SK-N-SH (cell line): ENCODE results near the gene ITSN1. TPM values are rescaled to one million over a fixed set of nuclear protein-coding genes. Genes with fewer than 3 reads are reported as not detected.

ENCODE experiments used
- CTCF ChIA-PET: fragments of 300-600, 350-600 bp; formaldehyde crosslinking; extraction: SDS; loops from one replicate; lab custom pipeline; 2021; lab: Yijun Ruan, JAX
- POLR2A ChIA-PET: fragments of 350-600 bp; sonication (Branson Sonifier 250); formaldehyde crosslinking; extraction: SDS; loops from one replicate; lab custom pipeline; 2020; ENCODE audit warnings: antibody characterized with exemption, inconsistent platforms; lab: Yijun Ruan, JAX
- DNase-seq: peaks from one replicate; pipeline ENCODE4 v3.0.0; 2012
- H2AFZ ChIP-seq: fragments of 200-600 bp; sonication (generic); 2 replicates; pipeline ENCODE4 v1.8.1; 2016; ENCODE audit warnings: antibody characterized with exemption, mild to moderate bottlenecking, low read depth
- H3F3A ChIP-seq: fragments of 200-600 bp; sonication (generic); replicated peaks from 2 replicates; pipeline ENCODE3; 2016; ENCODE audit warnings: antibody characterized with exemption, mild to moderate bottlenecking; ENCODE audit not compliant: insufficient read depth
- H3K27ac ChIP-seq, 2 experiments: fragments of 200-500 bp in 1 of 2; fragments of 200-600 bp in 1 of 2; sonication (Bioruptor generic) in 1 of 2; sonication (generic), shearing (Covaris generic) in 1 of 2; 2 replicates each; pipeline versions ENCODE4 v1.5.1 to v1.6.1; 2014 to 2016; ENCODE audit warnings: low read depth in 2 of 2, inconsistent platforms in 1 of 2, low read length in 1 of 2, mild to moderate bottlenecking in 1 of 2, mixed read lengths in 1 of 2
- H3K27me3 ChIP-seq: fragments of 200-600 bp; sonication (generic), shearing (Covaris generic); 2 replicates; pipeline ENCODE4 v1.6.1; 2016; ENCODE audit warnings: mixed run types; ENCODE audit not compliant: insufficient read depth
- H3K36me3 ChIP-seq, 2 experiments: fragments of 200-500 bp in 1 of 2; fragments of 200-600 bp in 1 of 2; sonication (Bioruptor generic) in 1 of 2; sonication (generic) in 1 of 2; replicated peaks in 1 of 2; 2 replicates each; pipeline versions ENCODE3 to v1.5.1; 2014 to 2016; ENCODE audit warnings: low read length in 1 of 2, mild to moderate bottlenecking in 1 of 2; ENCODE audit not compliant: insufficient read depth in 2 of 2, control insufficient read depth in 1 of 2
- H3K4me1 ChIP-seq, 2 experiments: fragments of 200-500 bp in 1 of 2; fragments of 200-600 bp in 1 of 2; sonication (Bioruptor generic) in 1 of 2; sonication (generic), shearing (Covaris generic) in 1 of 2; 2 replicates each; pipeline versions ENCODE4 v1.5.1 to v1.6.1; 2014 to 2016; ENCODE audit warnings: low read depth in 1 of 2, low read length in 1 of 2, mixed run types in 1 of 2; ENCODE audit not compliant: insufficient read depth in 2 of 2, control insufficient read depth in 1 of 2
- H3K4me2 ChIP-seq: fragments of 200-600 bp; sonication (generic), shearing (Covaris generic); 2 replicates; pipeline ENCODE4 v1.6.1; 2017; ENCODE audit warnings: mixed run types
- H3K4me3 ChIP-seq, 2 experiments: fragments of 200-500 bp in 1 of 2; fragments of 200-600 bp in 1 of 2; sonication (Bioruptor generic) in 1 of 2; sonication (generic), shearing (Covaris generic) in 1 of 2; 2 replicates each; pipeline versions ENCODE4 v1.5.1 to v1.8.1; 2014 to 2016; ENCODE audit warnings: low read depth in 2 of 2, inconsistent platforms in 1 of 2, low read length in 1 of 2, mild to moderate bottlenecking in 1 of 2, mixed read lengths in 1 of 2, moderate library complexity in 1 of 2
- H3K79me2 ChIP-seq: fragments of 200-600 bp; sonication (generic); 2 replicates; pipeline ENCODE4 v1.8.1; 2017; ENCODE audit warnings: mild to moderate bottlenecking; ENCODE audit not compliant: insufficient read depth
- H3K9ac ChIP-seq: fragments of 200-600 bp; sonication (generic); 2 replicates; pipeline ENCODE4 v1.6.1; 2017; ENCODE audit warnings: mixed run types
- H3K9me2 ChIP-seq: fragments of 200-600 bp; sonication (generic); 2 replicates; pipeline ENCODE4 v1.6.1; 2017; ENCODE audit warnings: mixed run types
- H3K9me3 ChIP-seq: fragments of 200-600 bp; sonication (generic); 2 replicates; pipeline ENCODE4 v1.6.1; 2017; ENCODE audit warnings: mixed run types, mild to moderate bottlenecking, moderate library complexity
- H4K20me1 ChIP-seq: fragments of 200-600 bp; sonication (generic); 2 replicates; pipeline ENCODE4 v1.6.1; 2017; ENCODE audit warnings: mild to moderate bottlenecking, mixed run types; ENCODE audit not compliant: insufficient read depth
- ELF1 ChIP-seq: IDR thresholded peaks from 2 replicates; pipeline ENCODE4 v1.4.0; 2012
- EZH2phosphoT487 ChIP-seq: fragments of 200-600 bp; sonication (generic); IDR thresholded peaks from 2 replicates; pipeline ENCODE4 v1.6.1; 2017; ENCODE audit warnings: low read depth, mixed run types, mild to moderate bottlenecking, antibody characterized with exemption, moderate library complexity, borderline replicate concordance
- FOSL2 ChIP-seq: IDR thresholded peaks from 2 replicates; pipeline ENCODE4 v1.4.0; 2012; ENCODE audit warnings: low read depth, mild to moderate bottlenecking, moderate library complexity, borderline replicate concordance
- GABPA ChIP-seq: IDR thresholded peaks from 2 replicates; pipeline ENCODE4 v1.4.0; 2012; ENCODE audit warnings: low read depth, mild to moderate bottlenecking
- GATA2 ChIP-seq: sonication (generic); formaldehyde crosslinking; IDR thresholded peaks from 2 replicates; pipeline ENCODE4 v1.5.0; 2020; ENCODE audit warnings: mild to moderate bottlenecking, missing genetic modification reagents
- JUND ChIP-seq: IDR thresholded peaks from 2 replicates; pipeline ENCODE4 v1.4.0; 2012
- MAX ChIP-seq: IDR thresholded peaks from 2 replicates; pipeline ENCODE4 v1.4.0; 2012; ENCODE audit warnings: low read depth
- NFIC ChIP-seq: IDR thresholded peaks from 2 replicates; pipeline ENCODE4 v1.4.0; 2012; ENCODE audit warnings: borderline replicate concordance
- PBX3 ChIP-seq: IDR thresholded peaks from 2 replicates; pipeline ENCODE4; 2012
- POLR2AphosphoS5 ChIP-seq: IDR thresholded peaks from 2 replicates; pipeline ENCODE4 v1.6.1; 2012; ENCODE audit warnings: low read depth, low read length
- RCOR1 ChIP-seq: fragments of 150-350 bp; IDR thresholded peaks from 2 replicates; pipeline ENCODE4 v1.6.1; 2017; ENCODE audit warnings: antibody characterized with exemption, low read length
- REST ChIP-seq: IDR thresholded peaks from 2 replicates; pipeline ENCODE4 v1.6.1; 2012; ENCODE audit warnings: mild to moderate bottlenecking, low read depth, low read length, moderate library complexity
- RFX5 ChIP-seq: IDR thresholded peaks from 2 replicates; pipeline ENCODE4 v1.6.1; 2012; ENCODE audit warnings: mild to moderate bottlenecking, improper control_type of control experiment, low read length
- SIN3A ChIP-seq: IDR thresholded peaks from 2 replicates; pipeline ENCODE4 v1.6.1; 2012; ENCODE audit warnings: low read depth, mild to moderate bottlenecking, low read length, moderate library complexity, borderline replicate concordance
- YY1 ChIP-seq: IDR thresholded peaks from 2 replicates; pipeline ENCODE4 v1.4.0; 2012; ENCODE audit warnings: low read depth, mild to moderate bottlenecking
- WGBS: methylation state at CpG from one replicate; pipeline ENCODE4 v1.1.6; 2017; ENCODE audit warnings: low lambda C conversion rate; 5-methylcytosine and 5-hydroxymethylcytosine counted together
- polyA plus RNA-seq, 3 experiments: library from polyadenylated mRNA; depleted of rRNA; stranded (reverse); fragments of >200 nt; gene quantifications; 2 replicates each; pipeline ENCODE4 v1.2.3, GENCODE V29; 2012

The ITSN1 gene
- polyA plus RNA-seq, 1 of the 3 experiments (the other 2 are of a cell fraction) = 27.8 TPM

GRCh38 chr21:33651965-33652680, 9.8 kb downstream of the ITSN1 start:
- Histone ChIP-seq H3K9ac (no peak overlapping the region), H3K4me1 (peaks cover 5 to 14% of the 10 kb centered on the region in 2 experiments; a peak in 2 of 4 replicates), H3K79me2 (peaks cover 92% of the 10 kb centered on the region), H3K9me2 (no peaks in the 10 kb centered on the region), H4K20me1 (peaks cover 28% of the 10 kb centered on the region), H3F3A (peaks cover 12% of the 10 kb centered on the region), H2AFZ (no peak overlapping the region), H3K9me3 (no peaks in the 10 kb centered on the region), H3K27ac (no peak overlapping the region), H3K4me3 (no peak overlapping the region), H3K4me2 (no peak overlapping the region), H3K27me3 (no peaks in the 10 kb centered on the region)
- CTCF ChIA-PET = no interaction called here
- WGBS = 92% methylated on average over 7 of the region's 8 CpGs
- DNase-seq = no peak
- TF ChIP-seq NFIC (no peak), MAX (no peak), YY1 (no peak), REST (no peak), FOSL2 (no peak), PBX3 (no peak), JUND (no peak), POLR2AphosphoS5 (no peak), GABPA (no peak), EZH2phosphoT487 (no peak), ELF1 (no peak), RCOR1 (no peak), RFX5 (no peak), GATA2 (CRISPR knock-in tag) (no peak), SIN3A (no peak)
- TF ChIP-seq, all 33 proteins: peak for 0
- POLR2A ChIA-PET = no interaction called here
- no peaks in the 10 kb centered on the region for H3K36me3 ChIP-seq
